Hepatocyte (in vitro differentiated cells): ENCODE results near the gene SCN1B.

Experiments
- EZH2 ChIP-seq: fragments of 200-600 bp; sonication (generic); IDR thresholded peaks from 2 replicates; pipeline ENCODE4 v1.6.1; 2016; ENCODE audit warnings: antibody characterized with exemption, mild to moderate bottlenecking, borderline replicate concordance
- EZH2phosphoT487 ChIP-seq: fragments of 200-600 bp; sonication (generic); IDR thresholded peaks from one replicate; pipeline ENCODE4 v1.6.1; 2018; ENCODE audit warnings: antibody characterized with exemption, mild to moderate bottlenecking, low read depth, moderate library complexity; ENCODE audit not compliant: unreplicated experiment, severe bottlenecking
- TF ChIP-seq, protein P1 (sequence below): fragments of 200-600 bp; sonication (generic); IDR thresholded peaks from 2 replicates; pipeline ENCODE4 v1.5.1; 2016; ENCODE audit warnings: antibody characterized with exemption, mild to moderate bottlenecking; ENCODE audit not compliant: poor library complexity

DNA sequence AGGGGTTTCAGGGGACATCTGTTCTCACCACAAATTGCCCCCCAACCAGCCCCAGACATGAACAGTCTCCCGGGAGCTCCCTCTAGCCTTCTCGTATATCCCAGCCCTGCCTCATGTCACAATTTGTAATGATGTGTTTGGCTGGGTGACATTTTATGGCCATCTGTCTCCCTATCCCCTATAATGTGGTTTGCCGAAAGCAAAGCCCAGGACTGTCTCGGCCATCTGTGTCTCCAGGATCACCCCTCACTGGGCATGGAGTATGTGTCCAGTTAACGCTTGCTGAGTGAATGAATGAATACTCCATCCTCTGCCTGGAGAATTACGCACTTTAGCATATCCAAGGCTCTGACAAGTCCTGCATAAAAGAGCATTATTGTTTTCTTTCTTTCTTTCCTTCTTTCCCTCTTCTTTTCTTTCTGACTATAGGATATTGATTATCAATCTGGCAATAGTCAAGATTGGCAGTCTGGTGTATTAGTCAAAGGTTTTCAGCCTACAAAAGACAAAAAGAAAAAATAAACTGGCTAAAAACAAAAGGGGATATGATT, 26.3 kb downstream of the SCN1B start:
- TF ChIP-seq EZH2phosphoT487 (no peak), EZH2 (no peak)
- TF ChIP-seq, protein P1, sequence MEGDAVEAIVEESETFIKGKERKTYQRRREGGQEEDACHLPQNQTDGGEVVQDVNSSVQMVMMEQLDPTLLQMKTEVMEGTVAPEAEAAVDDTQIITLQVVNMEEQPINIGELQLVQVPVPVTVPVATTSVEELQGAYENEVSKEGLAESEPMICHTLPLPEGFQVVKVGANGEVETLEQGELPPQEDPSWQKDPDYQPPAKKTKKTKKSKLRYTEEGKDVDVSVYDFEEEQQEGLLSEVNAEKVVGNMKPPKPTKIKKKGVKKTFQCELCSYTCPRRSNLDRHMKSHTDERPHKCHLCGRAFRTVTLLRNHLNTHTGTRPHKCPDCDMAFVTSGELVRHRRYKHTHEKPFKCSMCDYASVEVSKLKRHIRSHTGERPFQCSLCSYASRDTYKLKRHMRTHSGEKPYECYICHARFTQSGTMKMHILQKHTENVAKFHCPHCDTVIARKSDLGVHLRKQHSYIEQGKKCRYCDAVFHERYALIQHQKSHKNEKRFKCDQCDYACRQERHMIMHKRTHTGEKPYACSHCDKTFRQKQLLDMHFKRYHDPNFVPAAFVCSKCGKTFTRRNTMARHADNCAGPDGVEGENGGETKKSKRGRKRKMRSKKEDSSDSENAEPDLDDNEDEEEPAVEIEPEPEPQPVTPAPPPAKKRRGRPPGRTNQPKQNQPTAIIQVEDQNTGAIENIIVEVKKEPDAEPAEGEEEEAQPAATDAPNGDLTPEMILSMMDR, result no peak
